HepG2 (cell line): Measurements from ENCODE around the gene PRKCZ. TPM values are rescaled to one million over a fixed set of nuclear protein-coding genes. Genes with fewer than 3 reads are reported as not detected.

Source experiments
- DNMT3B ChIP-seq: conservative IDR thresholded peaks from 2 replicates; pipeline ENCODE4 v1.6.1; 2016; ENCODE audit warnings: missing biosample characterization, control low read depth
- ELF4 ChIP-seq: sonication (generic); formaldehyde crosslinking; IDR thresholded peaks from 2 replicates; pipeline ENCODE4 v1.5.0; 2020; ENCODE audit warnings: missing genetic modification reagents, mild to moderate bottlenecking, moderate library complexity, borderline replicate concordance
- ELK4 ChIP-seq: sonication (generic); formaldehyde crosslinking; IDR thresholded peaks from 2 replicates; pipeline ENCODE4 v1.9.0; 2021; ENCODE audit warnings: missing genetic modification reagents, borderline replicate concordance
- FOXP1 ChIP-seq, 2 experiments: fragments of 450-650 bp in 1 of 2; IDR thresholded peaks; 2 replicates each; pipeline ENCODE4 v1.6.1; 2017 to 2018; ENCODE audit warnings: antibody characterized with exemption in 1 of 2
- JUND ChIP-seq: sonication (generic); formaldehyde crosslinking; IDR thresholded peaks from 2 replicates; pipeline ENCODE4 v1.8.0; 2022; ENCODE audit warnings: mild to moderate bottlenecking, missing genetic modification reagents
- MLLT10 ChIP-seq: sonication (generic); formaldehyde crosslinking; IDR thresholded peaks from 2 replicates; pipeline ENCODE4 v1.4.0; 2020; ENCODE audit warnings: missing genetic modification reagents
- NFE2 ChIP-seq: sonication (generic); formaldehyde crosslinking; IDR thresholded peaks from 2 replicates; pipeline ENCODE4 v1.4.0; 2020; ENCODE audit warnings: missing genetic modification reagents
- NFYC ChIP-seq: IDR thresholded peaks from 2 replicates; pipeline ENCODE4 v1.6.1; 2016; ENCODE audit warnings: missing genetic modification reagents, missing compliant biosample characterization
- PBX2 ChIP-seq: IDR thresholded peaks from 2 replicates; pipeline ENCODE4 v1.6.1; 2016; ENCODE audit warnings: control low read depth
- PRDM15 ChIP-seq: sonication (generic); formaldehyde crosslinking; IDR thresholded peaks from 2 replicates; pipeline ENCODE4 v1.4.0; 2020; ENCODE audit warnings: missing genetic modification reagents
- TOPORS ChIP-seq: sonication (generic); formaldehyde crosslinking; IDR thresholded peaks from 2 replicates; pipeline ENCODE4 v1.8.0; 2023; ENCODE audit warnings: mild to moderate bottlenecking, missing genetic modification reagents
- ZNF18 ChIP-seq: sonication (generic); formaldehyde crosslinking; IDR thresholded peaks from 2 replicates; pipeline ENCODE4 v1.8.0; 2022; ENCODE audit warnings: mild to moderate bottlenecking, missing genetic modification reagents; ENCODE audit not compliant: insufficient replicate concordance
- ZNF550 ChIP-seq: sonication (generic); formaldehyde crosslinking; IDR thresholded peaks from 2 replicates; pipeline ENCODE4 v1.4.0; 2020; ENCODE audit warnings: mild to moderate bottlenecking, missing genetic modification reagents, borderline replicate concordance
- ZNF709 ChIP-seq: sonication (generic); formaldehyde crosslinking; IDR thresholded peaks from 2 replicates; pipeline ENCODE4 v1.5.0; 2020; ENCODE audit warnings: mild to moderate bottlenecking, missing genetic modification reagents
- ZNF770 ChIP-seq: sonication (generic); formaldehyde crosslinking; IDR thresholded peaks from 2 replicates; pipeline ENCODE4 v1.5.0; 2020; ENCODE audit warnings: mild to moderate bottlenecking, missing genetic modification reagents
- polyA plus RNA-seq, 8 experiments: library from polyadenylated mRNA; depleted of rRNA in 3 of 8; stranded (reverse) in 7 of 8; unstranded in 1 of 8; fragments of >200 nt; fragmentation: Illumina TruSeq in 4 of 8; extraction: Trizol in 4 of 8; gene quantifications; 2 replicates each; pipeline versions ENCODE4 v1.2.1 to v1.2.3, GENCODE V29; 2011 to 2016; ENCODE audit warnings: low read depth in 4 of 8, missing spikeins in 1 of 8, mixed read lengths in 1 of 8; ENCODE audit not compliant: insufficient read depth in 1 of 8
- total RNA-seq, 5 experiments: library from RNA; depleted of rRNA; stranded (reverse); fragments of >200 nt; fragmentation: Illumina TruSeq; extraction: Trizol; gene quantifications; 2 replicates each; pipeline ENCODE4 v1.2.3, GENCODE V29; 2016; ENCODE audit warnings: low read depth in 1 of 5

PRKCZ gene
- total and polyA plus RNA-seq, 2 of the 13 experiments (the other 11 are each of a cell fraction or from before 2014, with no cell fraction given): 34.7 to 85.2 TPM

- no peak for TF ChIP-seq ELF4 (CRISPR knock-in tag)
- TF ChIP-seq PRDM15 (CRISPR knock-in tag): no peak
- TF ChIP-seq JUND: no peak
- TF ChIP-seq ZNF709 (CRISPR knock-in tag): no peak
- TF ChIP-seq NFYC: no peak
- no peak for TF ChIP-seq FOXP1 (IDR thresholded peaks at IDR 0.05)
- TF ChIP-seq FOXP1 (CRISPR knock-in tag; IDR thresholded peaks at IDR 0.05): no peak
- 0 out of 2 replicates have a peak, but pooled peaks have one; percentile 72 for TF ChIP-seq ZNF550
- TF ChIP-seq ZNF770 (CRISPR knock-in tag): no peak
- no peak for TF ChIP-seq ELK4 (CRISPR knock-in tag)
- no peak for TF ChIP-seq MLLT10 (CRISPR knock-in tag)
- no peak for TF ChIP-seq NFE2 (CRISPR knock-in tag)
- TF ChIP-seq DNMT3B (CRISPR knock-in tag): no peak
- TF ChIP-seq PBX2 (CRISPR knock-in tag): no peak
- TF ChIP-seq TOPORS (CRISPR knock-in tag): no peak
- no peak for TF ChIP-seq ZNF18 (CRISPR knock-in tag)
Observed at GRCh38 chr1:2193514-2194281, 143.5 kb downstream of the PRKCZ start (continued).
